Loucy (cell line): ENCODE data around the gene TRMT61A.

Experiments
- EZH2phosphoT487 ChIP-seq: fragments of 200-600 bp; IDR thresholded peaks from 2 replicates; pipeline ENCODE4 v1.6.1; 2018; ENCODE audit warnings: antibody characterized with exemption, mild to moderate bottlenecking, moderate library complexity, borderline replicate concordance
- TF ChIP-seq, protein P1 (sequence below): fragments of 200-600 bp; sonication (generic); conservative IDR thresholded peaks from 2 replicates; pipeline ENCODE4 v1.5.1; 2014; ENCODE audit warnings: mild to moderate bottlenecking, antibody characterized with exemption, low read length

DNA sequence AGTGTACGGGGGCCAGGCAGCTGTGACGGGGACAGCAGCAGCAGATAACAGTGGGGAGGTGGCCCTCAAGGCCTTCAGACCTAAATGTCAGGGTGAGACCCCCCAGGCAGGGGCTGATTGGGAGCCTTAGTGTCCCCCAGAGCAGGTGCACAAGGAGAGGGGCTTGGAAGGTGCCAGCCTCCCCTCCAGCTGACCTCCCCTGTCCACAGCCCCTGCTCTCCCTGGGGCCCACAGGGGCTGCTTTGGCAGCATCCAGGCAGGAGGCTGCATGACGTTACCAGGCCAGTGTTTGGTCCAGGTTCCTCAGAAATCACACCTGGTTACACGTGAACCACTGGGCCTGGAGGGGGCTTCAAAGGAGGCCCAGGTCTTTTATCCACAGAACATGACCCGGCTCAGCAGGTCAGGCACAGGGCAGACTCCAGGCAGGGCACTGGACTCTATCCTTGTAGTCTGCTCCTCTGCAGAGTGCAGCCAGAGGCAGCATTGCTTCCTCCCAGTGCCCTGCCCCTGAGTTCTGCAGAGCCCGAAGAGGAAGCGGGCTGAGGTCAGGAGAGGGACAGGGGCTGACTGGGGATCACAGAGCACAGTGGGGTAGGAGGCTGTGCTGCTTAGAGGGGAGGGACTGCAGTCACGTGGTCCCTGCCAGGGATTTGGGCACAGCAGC lies 2.6 kb upstream of the TRMT61A start:
- TF ChIP-seq EZH2phosphoT487: no peak
- TF ChIP-seq, protein P1, sequence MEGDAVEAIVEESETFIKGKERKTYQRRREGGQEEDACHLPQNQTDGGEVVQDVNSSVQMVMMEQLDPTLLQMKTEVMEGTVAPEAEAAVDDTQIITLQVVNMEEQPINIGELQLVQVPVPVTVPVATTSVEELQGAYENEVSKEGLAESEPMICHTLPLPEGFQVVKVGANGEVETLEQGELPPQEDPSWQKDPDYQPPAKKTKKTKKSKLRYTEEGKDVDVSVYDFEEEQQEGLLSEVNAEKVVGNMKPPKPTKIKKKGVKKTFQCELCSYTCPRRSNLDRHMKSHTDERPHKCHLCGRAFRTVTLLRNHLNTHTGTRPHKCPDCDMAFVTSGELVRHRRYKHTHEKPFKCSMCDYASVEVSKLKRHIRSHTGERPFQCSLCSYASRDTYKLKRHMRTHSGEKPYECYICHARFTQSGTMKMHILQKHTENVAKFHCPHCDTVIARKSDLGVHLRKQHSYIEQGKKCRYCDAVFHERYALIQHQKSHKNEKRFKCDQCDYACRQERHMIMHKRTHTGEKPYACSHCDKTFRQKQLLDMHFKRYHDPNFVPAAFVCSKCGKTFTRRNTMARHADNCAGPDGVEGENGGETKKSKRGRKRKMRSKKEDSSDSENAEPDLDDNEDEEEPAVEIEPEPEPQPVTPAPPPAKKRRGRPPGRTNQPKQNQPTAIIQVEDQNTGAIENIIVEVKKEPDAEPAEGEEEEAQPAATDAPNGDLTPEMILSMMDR: no peak
